Activated T-cell treated with anti-CD3 and anti-CD28 coated beads, Interleukin-2, amount 50 U/mL, for 72 hours (primary cell): ENCODE data around the gene MAP4K1. TPM values are rescaled to one million over a fixed set of nuclear protein-coding genes. Genes with fewer than 3 reads are reported as not detected.

ENCODE experiments used
- ATAC-seq, 2 donors: fragments of 150-1000 bp; cut with Tn5 transposase; replicated peaks in 1 of 2; 2 replicates each; pipeline ENCODE4 v1.10.0; 2021; ENCODE audit warnings: moderate library complexity in 2 of 2, mild to moderate bottlenecking in 1 of 2
- DNase-seq, 2 donors: peaks; one replicate each; pipeline ENCODE4 v3.0.0; 2021 to 2022; ENCODE audit warnings: mixed read lengths in 1 of 2
- H3K27ac Mint-ChIP-seq: one replicate; pipeline ENCODE4 v1.8.0; 2022; ENCODE audit warnings: mild to moderate bottlenecking, moderate library complexity, mixed read lengths
- H3K27me3 Mint-ChIP-seq: one replicate; pipeline ENCODE4 v1.8.0; 2022; ENCODE audit warnings: low read depth, mixed read lengths
- H3K36me3 Mint-ChIP-seq, 2 donors: one replicate each; pipeline ENCODE4 v1.8.0; 2022; ENCODE audit warnings: mixed read lengths in 2 of 2, mild to moderate bottlenecking in 1 of 2; ENCODE audit not compliant: insufficient read depth in 2 of 2
- H3K4me1 Mint-ChIP-seq: one replicate; pipeline ENCODE4 v1.8.0; 2022; ENCODE audit warnings: low read depth, mixed read lengths
- H3K4me3 Mint-ChIP-seq, 2 donors: one replicate each; pipeline ENCODE4 v1.8.0; 2022; ENCODE audit warnings: mild to moderate bottlenecking in 2 of 2, mixed read lengths in 2 of 2, moderate library complexity in 2 of 2
- H3K9me3 Mint-ChIP-seq, 2 donors: one replicate each; pipeline ENCODE4 v1.8.0; 2022; ENCODE audit warnings: mixed read lengths in 2 of 2
- total RNA-seq, 2 donors: library from RNA; stranded (reverse); gene quantifications; one replicate each; pipeline ENCODE4 v1.2.3, GENCODE V29; 2022

The MAP4K1 gene
- total RNA-seq, 2 donors from 2014 or later, result 261 to 262 TPM

DNA sequence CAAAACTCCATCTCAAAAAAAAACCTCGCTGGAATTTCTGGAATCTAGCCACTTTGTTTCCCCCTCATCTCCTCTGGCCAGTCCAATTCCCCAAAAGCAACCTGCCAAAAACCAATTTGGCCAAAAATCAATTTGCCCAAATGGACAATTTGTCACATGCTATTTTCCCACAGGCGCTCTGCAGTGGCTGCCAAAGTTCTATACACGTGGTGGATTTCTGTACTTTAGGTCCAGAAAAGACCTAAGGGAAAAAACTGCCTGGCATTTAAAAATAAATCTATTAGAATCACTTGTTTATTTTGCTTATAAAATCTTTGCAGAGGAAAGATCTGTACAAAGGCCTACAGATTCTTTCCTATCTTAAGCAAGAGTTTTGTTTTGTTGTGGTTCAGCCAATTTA, 79.4 kb downstream of the MAP4K1 start:
- Mint-ChIP-seq H3K4me3 (peak overlapping the region; percentile 57 to 69), H3K36me3 (peaks cover 19 to 26% of the 10 kb centered on the region in 2 donors), H3K27me3 (peaks cover 6% of the 10 kb centered on the region), H3K4me1 (peaks cover 44% of the 10 kb centered on the region), H3K9me3 (peaks cover 13% of the 10 kb centered on the region in 2 donors), H3K27ac (peak overlapping the region; percentile 83)
- DNase-seq (no peak), ATAC-seq (no peak)

Other genes starting within 250 kb of the MAP4K1 start
- 100 to 1,000 TPM; 136 to 168 TPM for gene PSMD8, start 243.4 kb downstream of the MAP4K1 start, total RNA-seq
- 1 to 10 TPM in 1 of 2 donors, under 1 TPM in 1; 0.43 to 1.4 TPM for gene GGN, start 229.9 kb downstream of the MAP4K1 start, total RNA-seq
- 1 to 10 TPM; 1.7 to 4.2 TPM for gene SPRED3, start 229.3 kb downstream of the MAP4K1 start, total RNA-seq
- 10 to 100 TPM; 41.0 to 45.1 TPM for gene FAM98C, start 214.9 kb downstream of the MAP4K1 start, total RNA-seq
- 10 to 100 TPM; 10.1 to 11.3 TPM for gene RASGRP4, start 191.7 kb downstream of the MAP4K1 start, total RNA-seq
- gene RYR1, start 184.3 kb downstream of the MAP4K1 start, total RNA-seq, result 1 to 10 TPM; 3.3 to 5.3 TPM
- 100 to 1,000 TPM; 219 to 237 TPM for gene EIF3K, start 1.2 kb upstream of the MAP4K1 start, total RNA-seq
- 100 to 1,000 TPM; 200 to 227 TPM for gene ACTN4, start 29.7 kb upstream of the MAP4K1 start, total RNA-seq
- 10 to 100 TPM in 1 of 2 donors, 1 to 10 TPM in 1; 8.3 to 15.2 TPM for gene CAPN12, start 126.5 kb upstream of the MAP4K1 start, total RNA-seq
- gene LGALS7, start 155.6 kb upstream of the MAP4K1 start, total RNA-seq, result not detected
- gene LGALS7B, start 171.2 kb upstream of the MAP4K1 start, total RNA-seq, result not detected
- 1 to 10 TPM; 2.3 to 4.1 TPM for gene LGALS4, start 195.0 kb upstream of the MAP4K1 start, total RNA-seq
- 100 to 1,000 TPM; 183 to 210 TPM for gene ECH1, start 213.8 kb upstream of the MAP4K1 start, total RNA-seq
- gene HNRNPL, start 232.0 kb upstream of the MAP4K1 start, total RNA-seq, result 100 to 1,000 TPM; 427 to 457 TPM